Epithelial cell of proximal tubule (primary cell): ENCODE data around the gene MRPL54. TPM values are rescaled to one million over a fixed set of nuclear protein-coding genes. Genes with fewer than 3 reads are reported as not detected.
A peak's percentile ranks its signal among the peaks of the same experiment; 100 is the strongest.
"Not testable (repeated sequence)": the region's sequence is repeated elsewhere in the genome, so short reads cannot be mapped to it uniquely, and the experiment has no call there.

Experiments
- DNase-seq: peaks from one replicate; pipeline ENCODE4 v3.0.0-alpha.2; 2011; ENCODE audit warnings: low read depth
- H3K4me3 ChIP-seq: 2 replicates; pipeline ENCODE4 v1.5.1; 2011; ENCODE audit warnings: low read depth, mild to moderate bottlenecking, low read length
- total RNA-seq: library from RNA; depleted of rRNA; stranded (reverse); fragments of >200 nt; gene quantifications from 2 replicates; pipeline ENCODE4 v1.2.3, GENCODE V29; 2015
- TF ChIP-seq, protein P1 (sequence below): conservative IDR thresholded peaks from 2 replicates; pipeline ENCODE4 v1.5.1; 2012; ENCODE audit warnings: low read depth, mild to moderate bottlenecking, low read length

MRPL54 gene
- total RNA-seq, 1 donor from 2014 or later, result 102 TPM

DNA sequence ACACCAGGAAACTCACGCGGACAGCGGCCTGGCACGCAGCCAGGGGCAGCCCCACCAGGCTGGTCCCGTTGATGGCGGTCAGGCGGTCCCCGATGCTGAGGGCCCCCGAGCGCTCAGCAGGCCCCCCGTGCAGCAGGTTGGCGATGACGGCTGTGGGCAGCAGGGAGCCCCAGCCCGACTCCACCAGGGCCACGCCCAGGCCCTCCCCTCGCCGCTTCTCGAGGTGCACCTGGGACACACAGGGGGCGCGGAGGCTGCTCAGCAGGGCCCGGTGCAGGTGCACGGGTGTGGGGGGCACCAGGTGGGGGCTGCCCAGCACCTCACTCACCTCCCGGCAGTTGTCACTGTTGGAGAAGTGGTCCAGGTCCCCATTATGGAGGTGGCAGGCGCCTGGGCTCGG is 10.0 kb upstream of the MRPL54 start:
- H3K4me3 ChIP-seq, result no peak overlapping the region
- DNase-seq, result no peak
- TF ChIP-seq, protein P1, sequence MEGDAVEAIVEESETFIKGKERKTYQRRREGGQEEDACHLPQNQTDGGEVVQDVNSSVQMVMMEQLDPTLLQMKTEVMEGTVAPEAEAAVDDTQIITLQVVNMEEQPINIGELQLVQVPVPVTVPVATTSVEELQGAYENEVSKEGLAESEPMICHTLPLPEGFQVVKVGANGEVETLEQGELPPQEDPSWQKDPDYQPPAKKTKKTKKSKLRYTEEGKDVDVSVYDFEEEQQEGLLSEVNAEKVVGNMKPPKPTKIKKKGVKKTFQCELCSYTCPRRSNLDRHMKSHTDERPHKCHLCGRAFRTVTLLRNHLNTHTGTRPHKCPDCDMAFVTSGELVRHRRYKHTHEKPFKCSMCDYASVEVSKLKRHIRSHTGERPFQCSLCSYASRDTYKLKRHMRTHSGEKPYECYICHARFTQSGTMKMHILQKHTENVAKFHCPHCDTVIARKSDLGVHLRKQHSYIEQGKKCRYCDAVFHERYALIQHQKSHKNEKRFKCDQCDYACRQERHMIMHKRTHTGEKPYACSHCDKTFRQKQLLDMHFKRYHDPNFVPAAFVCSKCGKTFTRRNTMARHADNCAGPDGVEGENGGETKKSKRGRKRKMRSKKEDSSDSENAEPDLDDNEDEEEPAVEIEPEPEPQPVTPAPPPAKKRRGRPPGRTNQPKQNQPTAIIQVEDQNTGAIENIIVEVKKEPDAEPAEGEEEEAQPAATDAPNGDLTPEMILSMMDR, result no peak

DNA sequence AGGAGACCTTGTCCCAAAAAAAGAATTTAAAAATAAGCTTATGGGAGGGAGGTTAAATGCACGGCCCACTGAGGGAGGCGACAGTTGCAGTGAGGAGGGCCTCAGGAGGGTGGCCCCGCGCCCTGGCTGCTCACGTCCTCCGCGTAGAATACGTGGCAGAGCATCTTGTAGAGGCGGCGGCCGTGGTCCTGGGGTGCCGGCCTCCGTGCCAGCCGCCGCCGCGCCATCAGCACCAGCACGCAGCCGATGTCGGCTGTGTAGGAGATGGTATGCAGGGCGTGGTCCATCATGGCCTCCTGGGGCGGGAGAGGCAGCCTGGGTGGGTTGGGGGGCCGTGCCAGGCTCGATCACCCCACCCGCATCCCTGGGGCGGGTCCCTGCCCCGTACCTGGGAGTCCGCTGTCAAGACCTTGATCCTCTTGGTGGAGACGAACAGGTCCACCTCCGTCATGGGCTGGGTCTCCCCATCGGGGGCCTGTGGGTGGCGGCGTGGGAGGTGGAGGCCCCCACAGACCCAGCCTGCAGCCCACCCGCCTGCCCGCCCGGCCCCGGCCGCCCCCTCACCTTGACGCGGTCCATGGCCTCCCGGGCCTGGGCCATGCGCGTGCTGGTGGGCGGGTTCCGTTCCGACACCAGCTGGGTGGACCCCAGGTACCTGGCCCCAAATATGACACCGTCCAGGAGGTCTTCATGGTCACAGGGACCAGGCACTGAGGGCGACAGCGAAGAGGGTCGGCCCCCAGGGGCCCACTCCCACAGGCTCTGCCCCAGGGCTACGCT is 8.7 kb upstream of the MRPL54 start:
- DNase-seq, result no peak
- H3K4me3 ChIP-seq, result no peak overlapping the region
- TF ChIP-seq, protein P1, result no peak

DNA sequence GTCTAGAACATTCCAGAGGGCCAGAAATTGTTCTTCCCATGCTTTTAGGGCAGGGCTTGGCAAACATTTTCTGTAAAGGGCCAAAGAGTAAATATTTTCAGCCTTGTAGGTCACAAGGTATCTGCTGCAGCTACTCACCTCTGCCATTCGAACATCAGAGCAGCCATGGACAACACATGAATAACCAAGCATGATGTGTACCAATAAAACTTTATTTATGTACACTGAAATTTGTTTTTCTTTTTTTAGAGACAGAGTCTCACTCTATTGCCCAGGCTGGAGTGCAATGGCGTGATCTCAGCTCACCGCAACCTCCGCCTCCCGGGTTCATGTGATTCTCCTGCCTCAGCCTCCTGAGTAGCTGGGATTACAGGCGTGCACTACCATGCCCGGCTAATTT is 4.8 kb upstream of the MRPL54 start:
- not testable (repeated sequence) for DNase-seq, H3K4me3 ChIP-seq

DNA sequence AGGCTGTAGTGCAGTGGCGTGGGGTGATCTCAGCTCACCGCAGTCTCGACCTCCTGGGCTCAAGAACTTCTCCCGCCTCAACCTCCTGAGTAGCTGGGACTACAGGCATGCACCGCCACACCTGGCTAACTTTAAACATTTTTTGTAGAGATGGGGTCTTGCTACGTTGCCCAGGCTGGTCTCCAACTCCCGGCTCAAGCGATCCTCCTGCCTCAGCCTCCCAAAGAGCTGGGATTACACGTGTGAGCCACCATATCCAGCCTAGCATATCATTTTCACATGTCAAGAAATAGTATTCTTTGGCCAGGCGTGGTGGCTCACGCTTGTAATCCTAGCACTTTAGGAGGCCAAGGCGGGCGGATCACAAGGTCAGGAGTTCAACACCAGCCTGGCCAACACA is 4.2 kb upstream of the MRPL54 start:
- DNase-seq, H3K4me3 ChIP-seq: not testable (repeated sequence)

DNA sequence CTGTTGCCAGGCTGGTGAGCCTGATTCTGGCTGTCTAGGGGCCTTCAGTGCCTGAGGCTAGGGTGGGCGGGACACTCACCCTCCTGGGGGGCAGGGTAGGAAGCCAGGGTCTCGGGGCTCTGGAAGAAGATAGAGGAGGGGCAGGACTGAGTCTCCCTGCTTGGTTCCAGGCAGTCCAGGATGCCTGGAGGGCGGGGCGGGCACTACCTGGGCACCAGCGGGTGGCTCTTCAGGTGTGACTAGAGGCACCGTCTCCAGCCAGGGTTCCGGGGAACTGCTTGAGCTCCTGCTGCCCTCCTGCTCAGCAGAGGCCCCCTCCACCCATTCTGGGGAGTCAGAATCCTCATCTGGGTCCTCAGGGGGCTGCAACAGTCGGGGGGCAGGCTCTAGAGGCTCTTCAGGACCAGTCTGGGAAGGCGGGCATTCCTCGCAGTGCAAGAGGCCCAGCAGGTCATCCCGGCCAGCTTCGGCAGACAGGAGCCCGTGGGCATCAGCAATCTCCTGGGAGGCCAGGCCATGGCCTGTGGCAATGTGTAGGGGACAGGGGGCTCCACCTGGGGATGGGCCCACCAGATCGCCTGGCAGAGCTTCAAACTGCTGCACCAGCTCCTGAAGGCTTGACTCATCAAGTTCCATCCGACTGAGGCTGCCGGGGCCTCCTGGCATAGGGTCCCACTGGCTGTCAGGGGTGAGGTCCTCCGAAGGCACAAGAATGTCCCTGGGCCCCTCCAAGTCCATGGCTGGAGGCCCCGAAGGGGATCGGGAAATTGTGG is 2.8 kb upstream of the MRPL54 start:
- TF ChIP-seq, protein P1, result no peak
- DNase-seq, result no peak

DNA sequence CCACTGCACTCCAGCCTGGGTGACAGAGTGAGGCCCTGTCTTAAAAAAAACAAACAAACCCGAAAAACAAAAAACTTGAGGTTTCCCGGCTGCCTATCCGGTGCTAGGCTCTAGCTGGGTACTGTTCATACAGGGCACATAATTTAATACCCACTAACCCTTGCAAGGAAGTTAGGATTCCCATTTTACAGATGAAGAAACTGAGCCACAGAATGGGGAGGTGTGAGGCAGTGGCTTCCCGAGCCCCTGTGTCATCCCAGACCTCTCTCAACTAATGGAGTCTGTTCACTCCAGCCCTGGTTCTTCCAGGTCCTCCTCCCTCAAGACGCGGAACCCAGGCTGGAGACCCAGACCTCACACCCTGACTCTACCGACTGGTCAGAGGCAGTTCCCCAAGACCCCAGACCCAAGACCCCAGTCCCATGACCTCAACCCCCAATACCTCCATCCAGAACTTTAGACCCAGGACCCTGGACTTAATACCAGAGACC is 1.6 kb upstream of the MRPL54 start:
- DNase-seq, result no peak

More for the DNA sequence above, 2.8 kb upstream of the MRPL54 start:
- no peak overlapping the region for H3K4me3 ChIP-seq

DNA sequence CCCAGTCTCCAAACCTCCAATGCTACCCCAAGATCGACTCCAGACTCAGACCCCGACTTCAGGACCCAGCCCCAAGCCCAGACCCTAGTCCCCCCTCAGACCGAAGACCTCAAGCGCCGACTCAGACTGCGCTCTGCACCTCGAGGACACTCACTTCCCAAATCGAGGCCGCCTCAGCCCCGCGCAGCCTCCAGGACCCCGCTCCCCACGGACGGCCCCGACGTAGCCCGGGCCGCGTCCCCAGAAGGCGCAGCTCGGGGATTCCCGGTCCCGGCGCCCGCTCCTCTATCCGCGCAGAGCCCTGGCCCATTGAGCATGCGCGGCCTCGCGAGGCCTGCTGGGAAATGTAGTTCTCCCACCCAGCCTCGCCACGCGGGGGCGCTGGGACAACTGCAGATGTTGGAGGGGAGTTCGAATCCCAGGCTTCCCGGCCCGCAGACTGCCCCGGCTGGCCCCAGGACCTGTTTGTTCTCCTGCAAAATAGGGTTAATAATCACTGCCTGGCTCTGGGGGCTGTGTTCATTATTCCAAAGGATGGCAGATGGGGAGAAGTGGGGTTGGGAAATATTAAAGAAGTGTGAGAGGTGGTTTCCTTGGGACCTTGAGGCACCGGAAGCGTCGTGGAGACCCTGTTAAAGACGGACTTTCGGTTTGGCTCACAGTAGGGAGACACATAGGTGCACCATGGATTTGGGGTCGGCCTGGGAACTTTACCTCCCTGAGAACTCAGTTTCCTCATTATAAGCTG is 926 bp upstream of the MRPL54 start, which contains the start of gene APBA3:
Gene APBA3, minus strand, starts transcription at position 311 of the 748 bp plus-strand sequence. CDS start 1,428 bp downstream, outside the sequence.
- no peak for DNase-seq
- TF ChIP-seq, protein P1, result peak; percentile 63
- peak within 1 kb of the TSS; percentile 100 for H3K4me3 ChIP-seq

More for the DNA sequence above, 1.6 kb upstream of the MRPL54 start:
- H3K4me3 ChIP-seq, result peak overlapping the region; percentile 100
- TF ChIP-seq, protein P1, result no peak
